Measurements from ENCODE around the gene NAA40.

DNA sequence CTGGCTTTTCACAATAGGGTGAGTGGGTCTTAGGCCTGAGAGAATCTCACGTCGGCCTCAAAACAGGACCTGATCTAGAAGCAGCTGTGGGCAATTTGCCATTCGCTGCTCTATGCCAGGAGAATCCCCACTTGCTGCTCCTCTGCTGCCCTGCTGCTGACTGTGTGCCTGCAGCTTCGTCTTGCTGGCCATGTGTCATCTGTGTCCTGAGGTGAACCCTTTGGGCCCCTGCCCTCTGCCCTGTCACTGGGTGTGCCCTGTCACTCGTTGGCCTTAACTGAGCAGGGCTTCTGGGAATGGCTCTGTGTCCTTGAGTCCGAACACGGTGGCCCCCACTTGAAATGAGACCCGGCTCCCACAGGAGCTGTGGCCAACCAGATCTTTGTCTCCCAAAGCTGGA lies 6.2 kb downstream of the NAA40 start:
- TF ChIP-seq POLR2A (IDR thresholded peaks at IDR 0.05; ENCODE audit: low read depth, low read length) (no peak), TAF1 (IDR thresholded peaks at IDR 0.05; ENCODE audit: low read depth, low read length) (no peak), POLR2AphosphoS5 (IDR thresholded peaks at IDR 0.05; ENCODE audit: low read depth, low read length) (no peak), POU2F2 (IDR thresholded peaks at IDR 0.05; ENCODE audit: low read depth, low read length) (no peak), SPI1 (IDR thresholded peaks at IDR 0.05; ENCODE audit: low read depth, low read length) (no peak)
